ENCODE measurements around the gene WDR1.

WDR1 gene

GRCh38 chr4:10097906-10098779 lies 18.5 kb downstream of the WDR1 start:
- FAIRE-seq = no peak

- no peak for FAIRE-seq
Measured at GRCh38 chr4:10096978-10097335, 19.6 kb downstream of the WDR1 start.

GRCh38 chr4:10096201-10096977 lies 20.2 kb downstream of the WDR1 start:
- no peak for FAIRE-seq

- FAIRE-seq = no peak
Measured at GRCh38 chr4:10095296-10095991, 21.2 kb downstream of the WDR1 start.

GRCh38 chr4:10094841-10095240 lies 21.8 kb downstream of the WDR1 start:
- FAIRE-seq = no peak

- FAIRE-seq = no peak
Measured at GRCh38 chr4:10093801-10094552, 22.6 kb downstream of the WDR1 start.

GRCh38 chr4:10093271-10093621 lies 23.4 kb downstream of the WDR1 start:
- FAIRE-seq = no peak

GRCh38 chr4:10092481-10093270 lies 23.9 kb downstream of the WDR1 start:
- FAIRE-seq = no peak

GRCh38 chr4:10091531-10092181 lies 24.9 kb downstream of the WDR1 start:
- FAIRE-seq = no peak

GRCh38 chr4:10090467-10091250 lies 25.9 kb downstream of the WDR1 start:
- no peak for FAIRE-seq

GRCh38 chr4:10089346-10089745 lies 27.3 kb downstream of the WDR1 start:
- FAIRE-seq = no peak

- FAIRE-seq = no peak
Measured at GRCh38 chr4:10088135-10089010, 28.2 kb downstream of the WDR1 start.

- no peak for FAIRE-seq
Measured at GRCh38 chr4:10087152-10087791, 29.3 kb downstream of the WDR1 start.

GRCh38 chr4:10086506-10087120 lies 30.0 kb downstream of the WDR1 start:
- FAIRE-seq = no peak

GRCh38 chr4:10085828-10086505 lies 30.6 kb downstream of the WDR1 start:
- FAIRE-seq = no peak

- FAIRE-seq = no peak
Measured at GRCh38 chr4:10085386-10085785, 31.2 kb downstream of the WDR1 start.

GRCh38 chr4:10084651-10085358 lies 31.8 kb downstream of the WDR1 start:
- FAIRE-seq = no peak

Data from endometrium (tissue), 2 donors.